HuH-7.5 (cell line): Measurements from ENCODE around the gene TMEM80.
"Not testable (repeated sequence)": the region's sequence is repeated elsewhere in the genome, so short reads cannot be mapped to it uniquely, and the experiment has no call there.

Experiments used
- DNase-seq: peaks from one replicate; pipeline ENCODE4 v3.0.0; 2011; ENCODE audit warnings: low spot score

Gene TMEM80

GRCh38 chr11:679271-680207 lies 16.1 kb upstream of the TMEM80 start:
- DNase-seq = no peak

GRCh38 chr11:680476-680875 lies 15.1 kb upstream of the TMEM80 start:
- no peak for DNase-seq

DNA sequence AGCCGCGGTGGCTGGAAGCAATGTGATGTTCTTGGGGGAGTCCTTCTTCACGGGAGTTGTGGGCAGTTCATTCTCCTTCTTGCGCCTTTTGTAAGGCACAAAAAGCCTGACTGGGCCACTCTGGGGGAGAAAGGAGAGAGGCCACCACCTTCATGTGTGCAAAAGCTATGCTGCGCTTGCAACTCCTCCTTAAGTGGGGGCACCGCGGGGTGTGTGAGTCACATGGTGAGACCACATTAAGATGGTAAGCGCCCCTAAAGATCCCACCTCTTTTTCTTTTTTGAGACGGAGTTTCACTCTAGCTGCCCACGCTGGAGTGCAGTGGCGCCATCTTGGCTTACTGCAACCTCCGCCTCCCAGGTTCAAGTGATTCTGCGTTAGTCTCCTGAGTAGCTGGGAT lies 14.6 kb upstream of the TMEM80 start:
- DNase-seq = no peak

DNA sequence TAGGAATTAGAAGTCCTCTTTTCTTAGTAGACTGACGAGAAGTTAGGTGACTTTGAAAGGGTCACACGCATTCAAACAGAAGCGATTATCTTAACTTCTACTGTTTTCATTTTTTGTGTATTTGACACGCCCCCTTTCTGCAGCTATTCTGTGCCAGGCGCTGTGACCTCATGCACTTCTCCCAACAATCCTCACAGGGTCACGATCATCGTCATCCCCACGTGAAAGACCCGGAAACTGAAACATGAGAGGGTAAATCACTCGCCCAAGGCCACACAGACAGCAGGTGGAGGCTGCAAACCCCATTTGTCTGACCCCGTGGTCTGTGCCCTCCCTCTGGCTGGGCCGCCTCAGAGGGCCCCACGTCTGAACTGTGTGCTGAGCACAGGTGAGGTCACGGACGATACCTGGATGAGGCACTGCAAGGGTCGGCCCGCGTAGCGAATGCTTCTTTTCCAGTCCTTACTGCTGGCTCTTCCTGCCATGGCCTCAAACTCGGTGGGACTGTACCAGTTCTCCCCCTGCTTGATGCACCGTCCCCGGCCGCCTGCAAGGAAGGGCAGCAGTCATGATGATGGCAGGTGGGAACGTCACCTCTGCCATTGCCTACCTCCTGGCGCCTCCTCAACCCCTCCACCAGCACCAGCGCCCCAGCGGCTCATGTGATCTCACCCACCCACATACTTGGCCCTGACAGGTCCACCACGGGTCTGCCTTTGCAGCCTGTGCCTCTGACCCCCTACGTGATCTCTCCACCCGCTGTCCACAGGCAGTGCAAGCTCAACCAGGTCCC lies 9.0 kb upstream of the TMEM80 start:
- no peak for DNase-seq

- no peak for DNase-seq
Measured at GRCh38 chr11:687751-688150, 7.9 kb upstream of the TMEM80 start.

DNA sequence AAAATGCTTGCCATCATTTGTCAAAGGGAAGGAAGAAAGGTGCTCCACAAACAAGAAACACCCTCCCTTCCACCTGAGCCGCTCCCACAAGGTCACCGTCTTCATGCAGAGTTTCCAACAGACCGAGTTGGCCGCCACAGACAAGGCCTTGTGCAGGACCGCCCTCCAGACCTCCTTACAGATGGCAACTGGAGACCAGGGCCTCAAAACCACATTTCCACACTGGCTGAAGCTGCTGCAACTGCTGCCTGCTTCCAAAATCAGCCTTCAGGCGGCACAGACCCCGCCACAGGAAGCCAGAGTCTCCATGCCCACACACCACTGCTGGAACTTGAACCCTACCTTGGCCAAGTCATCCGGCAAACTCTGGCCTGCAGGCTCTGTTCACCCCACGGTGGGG lies 6.9 kb upstream of the TMEM80 start:
- DNase-seq = no peak

GRCh38 chr11:689625-690024 lies 6.0 kb upstream of the TMEM80 start:
- DNase-seq = no peak

DNA sequence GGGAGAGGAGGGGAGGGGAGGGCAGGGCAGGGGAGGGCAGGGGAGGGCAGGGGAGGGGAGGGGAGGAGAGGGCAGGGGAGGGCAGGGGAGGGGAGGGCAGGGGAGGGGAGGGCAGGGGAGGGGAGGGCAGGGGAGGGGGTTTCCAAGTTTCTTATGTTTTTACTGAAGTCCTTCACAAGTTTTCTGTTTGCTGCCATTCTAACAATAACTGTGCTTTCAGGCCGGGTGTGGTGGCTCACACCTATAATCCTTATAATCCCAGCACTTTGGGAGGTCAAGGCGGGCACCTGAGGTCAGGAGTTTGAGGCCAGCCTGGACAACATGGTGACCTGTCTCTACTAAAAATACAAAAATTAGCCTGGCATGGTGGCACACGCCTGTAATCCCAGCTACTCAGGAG lies 5.4 kb upstream of the TMEM80 start:
- not testable (repeated sequence) for DNase-seq

DNA sequence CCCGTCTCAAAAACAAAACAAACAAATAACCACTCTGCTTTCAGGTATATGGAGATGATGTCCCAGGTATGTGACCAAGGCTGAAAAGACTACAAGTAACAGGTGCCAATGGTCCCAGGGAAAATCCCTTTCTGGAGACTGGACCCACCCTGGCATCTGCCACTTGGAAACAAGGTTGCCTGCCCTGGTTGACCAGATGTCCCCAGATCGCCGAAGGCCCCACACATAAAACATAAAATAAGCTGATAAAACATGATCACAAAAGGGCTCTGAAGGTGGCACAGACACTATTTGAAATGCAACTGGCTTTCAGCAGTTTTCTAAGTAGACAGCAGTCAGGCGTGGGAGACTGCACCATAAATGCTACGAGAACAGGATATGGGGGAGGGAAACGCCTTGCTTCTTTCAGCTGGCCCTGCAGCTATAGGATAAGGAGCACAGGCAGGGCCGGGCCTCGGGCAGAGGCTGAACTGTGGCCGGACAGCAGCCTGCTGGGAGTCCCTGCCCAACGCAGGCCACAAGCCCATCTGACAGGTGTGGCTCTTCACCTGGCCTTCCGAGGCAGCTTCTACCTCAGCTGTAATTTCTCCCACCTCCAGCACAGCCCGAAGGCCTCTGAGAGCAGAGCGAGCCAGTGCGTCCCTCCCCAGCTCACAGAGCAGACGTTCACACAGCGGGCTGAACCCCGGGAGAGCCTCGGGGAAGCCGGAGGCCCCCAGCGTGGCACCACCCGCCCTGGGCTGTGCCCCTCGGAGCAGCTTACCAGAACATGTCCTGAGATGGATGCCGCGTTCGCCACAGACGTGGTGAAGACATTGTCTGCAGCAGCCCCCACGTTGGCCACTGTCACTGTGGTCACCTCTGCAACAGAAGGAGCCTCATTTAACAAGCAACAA lies 4.6 kb upstream of the TMEM80 start:
- DNase-seq = no peak

DNA sequence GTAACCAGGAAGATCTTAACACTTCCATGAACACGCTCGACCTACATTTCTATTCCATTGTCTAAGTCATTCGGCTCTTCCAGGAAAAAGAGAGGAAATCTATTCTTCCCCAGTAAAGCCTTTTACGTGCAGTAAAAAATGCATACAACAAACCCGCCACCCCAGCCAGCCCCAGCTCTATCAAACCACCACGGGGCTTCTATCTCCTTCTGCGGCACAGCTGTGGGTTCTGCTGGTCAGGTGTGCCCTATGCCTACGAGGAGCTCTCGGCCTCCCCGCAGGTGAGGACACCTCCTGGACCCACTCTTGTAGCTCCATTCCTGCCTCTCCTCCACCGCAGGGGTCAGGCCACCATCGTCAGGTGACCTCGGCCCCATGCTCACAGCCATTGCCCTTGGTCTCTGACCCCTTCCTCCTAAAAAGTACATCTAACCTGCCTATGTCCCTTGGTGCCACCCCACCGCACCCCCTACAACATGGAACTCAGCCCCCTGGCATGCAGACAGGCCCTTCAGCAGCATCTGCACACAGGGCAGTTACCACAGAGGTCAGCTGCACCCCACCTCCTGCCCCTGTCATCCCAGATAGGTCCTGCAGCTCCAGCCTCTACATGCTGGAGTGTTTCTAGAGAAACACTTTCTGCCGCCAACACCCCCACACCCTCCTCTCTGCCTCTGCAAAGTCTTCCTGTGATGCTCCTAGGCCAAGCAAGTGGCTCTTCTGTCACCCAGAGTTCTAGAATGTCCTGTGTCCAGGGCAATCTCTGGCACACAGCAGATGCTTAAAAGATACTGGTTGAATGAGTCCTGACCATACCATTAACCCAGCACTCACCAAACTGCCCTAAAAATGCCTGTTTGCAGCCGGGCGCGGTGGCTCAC lies 3.7 kb upstream of the TMEM80 start:
- DNase-seq = no peak

DNA sequence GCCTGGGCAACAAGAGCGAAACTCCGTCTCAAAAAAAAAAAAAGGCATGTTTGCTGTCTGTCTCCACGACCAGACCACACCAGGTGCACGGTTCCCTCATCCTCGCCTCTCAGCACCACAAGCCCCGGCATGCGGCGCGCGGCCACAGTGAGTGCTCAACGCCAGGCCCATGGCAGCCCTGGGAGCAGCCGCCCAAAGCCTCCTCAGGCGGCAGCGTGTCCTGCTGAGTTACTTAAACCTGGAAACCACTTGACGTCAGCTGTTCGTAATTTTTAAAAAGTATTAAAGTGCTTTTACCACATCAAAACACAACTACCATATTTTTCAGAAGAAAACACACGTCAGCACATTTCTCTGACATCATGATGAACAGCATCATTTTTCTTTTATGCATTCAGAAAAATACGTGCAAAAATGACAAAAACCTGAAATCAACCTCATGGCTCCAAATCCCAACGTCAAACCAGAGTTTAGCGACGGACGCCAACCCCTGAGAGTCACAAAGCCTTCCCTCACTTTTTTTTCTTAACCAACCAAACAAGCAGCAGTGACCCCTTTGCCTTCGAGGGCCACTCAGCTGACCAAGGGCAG lies 2.7 kb upstream of the TMEM80 start:
- DNase-seq = no peak

DNA sequence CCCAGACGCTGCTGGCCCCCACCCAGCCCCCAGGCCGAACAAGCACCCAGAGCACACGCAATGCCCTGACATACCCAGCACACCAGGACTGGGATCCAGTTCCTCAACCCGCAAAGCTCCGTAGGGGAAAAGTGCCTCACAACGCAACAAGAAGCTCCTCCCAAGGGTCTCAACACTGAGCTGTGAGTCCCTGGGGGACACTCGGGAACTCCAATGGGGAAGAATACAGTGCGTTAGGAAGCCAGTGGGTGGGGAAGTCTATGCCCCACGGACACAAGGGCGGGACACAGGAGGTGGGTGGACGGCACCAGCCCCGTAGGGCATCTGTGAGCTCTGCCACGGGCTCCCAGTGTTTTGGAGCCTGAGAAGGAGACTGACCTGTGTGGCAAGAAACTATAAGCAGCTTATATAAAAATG lies 2.2 kb upstream of the TMEM80 start:
- DNase-seq = no peak

DNA sequence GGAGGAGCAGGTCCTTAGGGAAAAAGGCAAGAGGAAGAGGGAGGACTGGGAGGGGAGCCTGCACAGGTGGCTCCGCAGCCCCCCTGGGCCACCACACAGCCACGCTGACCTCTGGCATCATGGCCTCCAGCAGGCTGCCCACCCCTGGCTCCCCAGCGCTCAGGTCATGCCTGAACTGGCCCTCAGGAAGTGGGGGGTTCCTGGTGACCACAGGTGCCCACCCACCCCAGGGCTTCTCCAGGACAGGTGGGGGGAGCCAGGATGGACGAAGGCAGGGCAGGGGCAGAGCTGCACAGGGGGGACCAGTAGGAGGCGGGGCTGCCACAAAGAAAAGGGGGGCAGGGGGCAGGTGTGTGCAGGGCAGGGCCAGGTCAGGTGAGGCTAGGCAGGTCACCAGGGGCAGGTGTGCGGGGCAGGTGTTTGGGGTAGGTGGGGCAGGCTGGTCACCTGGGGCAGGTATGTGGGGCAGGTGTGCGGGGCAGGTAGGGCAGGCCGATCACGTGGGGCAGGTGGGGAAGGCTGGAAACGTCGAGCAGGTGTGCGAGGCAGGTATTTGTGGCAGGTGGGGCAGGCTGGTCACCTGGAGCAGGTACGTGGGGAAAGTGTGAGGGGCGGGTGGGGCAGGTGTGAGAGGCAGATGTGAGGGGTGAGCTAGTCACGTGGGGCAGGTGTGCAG lies 1.6 kb upstream of the TMEM80 start:
- no peak for DNase-seq

GRCh38 chr11:694563-695287 lies 891 bp upstream of the TMEM80 start, which contains the start of gene DEAF1:
Gene DEAF1, minus strand, starts transcription at chr11:695222. Its CDS starts 175 bp downstream, at chr11:695047.
- no peak for DNase-seq

DNA sequence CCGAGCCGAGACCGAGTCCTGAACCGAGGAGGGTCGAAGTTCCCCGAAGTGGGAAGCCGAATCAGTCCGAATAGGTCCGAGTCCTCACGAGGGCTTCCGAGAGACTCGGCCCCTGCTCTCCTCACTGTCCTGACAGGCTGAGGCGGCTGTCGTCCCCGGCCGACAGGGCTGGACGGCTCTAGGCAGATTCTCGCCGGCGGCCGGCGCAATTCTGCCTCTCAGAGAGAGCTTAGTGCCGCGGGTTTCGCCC lies 403 bp upstream of the TMEM80 start:
- DNase-seq = peak; percentile 60

DNA sequence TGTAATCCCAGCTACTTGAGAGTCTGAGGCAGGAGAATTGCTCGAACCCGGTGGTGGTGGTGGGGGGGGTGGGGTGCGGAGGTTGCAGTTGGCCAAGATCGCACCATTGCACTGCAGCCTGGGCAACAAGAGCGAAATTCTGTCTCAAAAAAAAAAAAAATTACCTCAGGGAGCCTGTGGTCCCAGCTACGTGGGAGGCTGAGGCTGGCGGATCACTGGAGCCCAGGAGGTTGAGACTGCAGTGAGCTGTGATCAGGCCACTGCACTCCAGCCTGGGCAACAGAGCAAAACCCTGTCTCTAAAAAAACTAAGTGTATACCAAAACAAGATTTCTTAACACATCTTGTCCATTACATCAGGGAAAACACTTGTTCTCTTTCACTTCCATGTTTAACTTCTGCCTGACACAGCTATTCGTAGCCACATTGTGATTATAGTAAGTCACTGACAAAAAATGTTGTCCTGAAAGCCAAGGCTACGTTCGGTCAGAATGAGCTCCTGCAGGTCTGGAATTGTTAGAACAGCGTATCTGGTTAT lies 1.4 kb downstream of the TMEM80 start:
- no peak for DNase-seq

DNA sequence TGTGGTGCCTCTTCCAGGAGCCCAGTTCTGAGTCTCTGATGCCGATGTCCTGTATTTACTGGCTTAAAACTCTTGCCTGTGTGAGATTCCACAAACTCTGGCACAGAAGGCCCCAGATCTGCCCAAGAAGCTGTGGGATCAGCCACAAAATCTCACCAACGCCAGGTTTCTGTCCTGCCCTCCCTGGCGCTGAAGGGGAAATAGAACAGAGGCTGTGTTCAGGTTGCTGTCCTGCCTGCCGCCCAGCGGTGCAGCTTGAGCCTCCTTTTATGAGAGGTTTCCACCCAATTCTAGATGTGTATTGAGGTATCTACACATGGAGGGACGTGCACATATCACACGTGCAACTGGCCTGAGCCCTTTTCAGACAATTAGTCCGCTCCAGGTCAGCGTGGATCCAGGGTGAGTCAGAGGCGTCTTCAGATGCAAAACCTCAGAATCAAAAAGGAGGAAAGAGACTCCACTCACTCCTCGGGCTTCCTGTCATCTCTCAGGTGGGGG lies 2.2 kb downstream of the TMEM80 start:
- DNase-seq = no peak

GRCh38 chr11:698493-699115 lies 3.0 kb downstream of the TMEM80 start:
- no peak for DNase-seq

DNA sequence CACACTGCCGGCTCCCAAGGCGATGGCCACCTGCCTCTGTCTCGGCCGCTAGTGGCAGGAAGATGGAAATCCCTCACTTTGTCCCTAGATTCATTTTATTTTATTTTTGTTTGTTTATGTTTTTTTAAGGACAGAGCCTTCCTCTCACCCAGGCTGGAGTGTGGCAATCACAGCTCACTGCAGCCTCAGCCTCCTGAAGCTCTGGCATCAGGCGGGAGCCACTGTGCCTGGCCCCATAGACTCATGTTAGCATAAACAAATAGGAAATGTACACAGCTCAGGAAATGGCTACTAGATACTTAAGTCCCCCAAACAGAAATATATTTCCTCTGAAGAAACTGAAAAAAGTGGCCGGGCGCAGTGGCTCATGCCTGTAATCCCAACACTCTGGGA lies 3.5 kb downstream of the TMEM80 start:
- DNase-seq = no peak
